IMR-90 (cell line): ENCODE measurements around the gene LDHA.

ENCODE experiments used
- BHLHE40 ChIP-seq: fragments of 150-350 bp; IDR thresholded peaks from 2 replicates; pipeline ENCODE4 v1.6.1; 2016; ENCODE audit warnings: mild to moderate bottlenecking, low read depth, low read length
- CEBPB ChIP-seq: IDR thresholded peaks from 2 replicates; pipeline ENCODE4 v1.6.1; 2012; ENCODE audit warnings: low read depth, low read length, improper control_type of control experiment
- CTCF ChIP-seq: conservative IDR thresholded peaks from 2 replicates; pipeline ENCODE4 v1.5.1; 2012; ENCODE audit warnings: mild to moderate bottlenecking, low read depth, low read length, improper control_type of control experiment
- ELK1 ChIP-seq: fragments of 150-350 bp; IDR thresholded peaks from 2 replicates; pipeline ENCODE4 v1.6.1; 2016; ENCODE audit warnings: low read depth, mild to moderate bottlenecking, low read length, moderate library complexity, borderline replicate concordance
- FOS ChIP-seq: fragments of 150-350 bp; IDR thresholded peaks from 2 replicates; pipeline ENCODE4 v1.6.1; 2016; ENCODE audit warnings: low read depth, low read length
- MAZ ChIP-seq: IDR thresholded peaks from 2 replicates; pipeline ENCODE4 v1.6.1; 2012; ENCODE audit warnings: low read depth, mild to moderate bottlenecking, low read length, improper control_type of control experiment, moderate library complexity, borderline replicate concordance
- MXI1 ChIP-seq: IDR thresholded peaks from 2 replicates; pipeline ENCODE4 v1.6.1; 2012; ENCODE audit warnings: low read depth, mild to moderate bottlenecking, low read length, moderate library complexity, borderline replicate concordance
- POLR2A ChIP-seq: IDR thresholded peaks from 2 replicates; pipeline ENCODE4 v1.6.1; 2012; ENCODE audit warnings: mild to moderate bottlenecking, low read depth, low read length
- RAD21 ChIP-seq: IDR thresholded peaks from 2 replicates; pipeline ENCODE4 v1.6.1; 2012; ENCODE audit warnings: low read length, improper control_type of control experiment
- RCOR1 ChIP-seq: IDR thresholded peaks from 2 replicates; pipeline ENCODE4 v1.6.1; 2012; ENCODE audit warnings: mild to moderate bottlenecking, low read length, improper control_type of control experiment; ENCODE audit not compliant: insufficient replicate concordance
- RFX5 ChIP-seq: IDR thresholded peaks from 2 replicates; pipeline ENCODE4 v1.8.0; 2012; ENCODE audit warnings: low read depth, mild to moderate bottlenecking, low read length, moderate library complexity
- SMC3 ChIP-seq: fragments of 150-350 bp; IDR thresholded peaks from 2 replicates; pipeline ENCODE4 v1.6.1; 2016; ENCODE audit warnings: low read depth, mild to moderate bottlenecking, antibody characterized with exemption, low read length, moderate library complexity
- USF2 ChIP-seq: fragments of 150-350 bp; IDR thresholded peaks from 2 replicates; pipeline ENCODE4 v1.6.1; 2017; ENCODE audit warnings: mild to moderate bottlenecking, antibody characterized with exemption, low read length, low read depth

- TF ChIP-seq RCOR1 = no peak
- no peak for TF ChIP-seq POLR2A
- no peak for TF ChIP-seq CTCF
- no peak for TF ChIP-seq FOS
- no peak for TF ChIP-seq USF2
- no peak for TF ChIP-seq SMC3
- no peak for TF ChIP-seq BHLHE40
- TF ChIP-seq ELK1 = no peak
- TF ChIP-seq CEBPB = no peak
- TF ChIP-seq RAD21 = no peak
- no peak for TF ChIP-seq RFX5
- no peak for TF ChIP-seq MAZ
- TF ChIP-seq MXI1 = no peak
Observed at GRCh38 chr11:18366286-18366685, 28.1 kb upstream of the LDHA start.
